Epithelial cell of proximal tubule (primary cell): ENCODE data around the gene SH3BGR. TPM values are rescaled to one million over a fixed set of nuclear protein-coding genes. Genes with fewer than 3 reads are reported as not detected.

Experiments
- DNase-seq: peaks from one replicate; pipeline ENCODE4 v3.0.0-alpha.2; 2011; ENCODE audit warnings: low read depth
- H3K4me3 ChIP-seq: 2 replicates; pipeline ENCODE4 v1.5.1; 2011; ENCODE audit warnings: low read depth, mild to moderate bottlenecking, low read length
- total RNA-seq: library from RNA; depleted of rRNA; stranded (reverse); fragments of >200 nt; gene quantifications from 2 replicates; pipeline ENCODE4 v1.2.3, GENCODE V29; 2015
- TF ChIP-seq, protein P1 (sequence below): conservative IDR thresholded peaks from 2 replicates; pipeline ENCODE4 v1.5.1; 2012; ENCODE audit warnings: low read depth, mild to moderate bottlenecking, low read length

Gene SH3BGR
- total RNA-seq, 1 donor from 2014 or later: 0.63 TPM

- no peak for DNase-seq
- TF ChIP-seq, protein P1, sequence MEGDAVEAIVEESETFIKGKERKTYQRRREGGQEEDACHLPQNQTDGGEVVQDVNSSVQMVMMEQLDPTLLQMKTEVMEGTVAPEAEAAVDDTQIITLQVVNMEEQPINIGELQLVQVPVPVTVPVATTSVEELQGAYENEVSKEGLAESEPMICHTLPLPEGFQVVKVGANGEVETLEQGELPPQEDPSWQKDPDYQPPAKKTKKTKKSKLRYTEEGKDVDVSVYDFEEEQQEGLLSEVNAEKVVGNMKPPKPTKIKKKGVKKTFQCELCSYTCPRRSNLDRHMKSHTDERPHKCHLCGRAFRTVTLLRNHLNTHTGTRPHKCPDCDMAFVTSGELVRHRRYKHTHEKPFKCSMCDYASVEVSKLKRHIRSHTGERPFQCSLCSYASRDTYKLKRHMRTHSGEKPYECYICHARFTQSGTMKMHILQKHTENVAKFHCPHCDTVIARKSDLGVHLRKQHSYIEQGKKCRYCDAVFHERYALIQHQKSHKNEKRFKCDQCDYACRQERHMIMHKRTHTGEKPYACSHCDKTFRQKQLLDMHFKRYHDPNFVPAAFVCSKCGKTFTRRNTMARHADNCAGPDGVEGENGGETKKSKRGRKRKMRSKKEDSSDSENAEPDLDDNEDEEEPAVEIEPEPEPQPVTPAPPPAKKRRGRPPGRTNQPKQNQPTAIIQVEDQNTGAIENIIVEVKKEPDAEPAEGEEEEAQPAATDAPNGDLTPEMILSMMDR: no peak
- no peak overlapping the region for H3K4me3 ChIP-seq
Measured at GRCh38 chr21:39447264-39447663, 4.5 kb upstream of the SH3BGR start.

DNA sequence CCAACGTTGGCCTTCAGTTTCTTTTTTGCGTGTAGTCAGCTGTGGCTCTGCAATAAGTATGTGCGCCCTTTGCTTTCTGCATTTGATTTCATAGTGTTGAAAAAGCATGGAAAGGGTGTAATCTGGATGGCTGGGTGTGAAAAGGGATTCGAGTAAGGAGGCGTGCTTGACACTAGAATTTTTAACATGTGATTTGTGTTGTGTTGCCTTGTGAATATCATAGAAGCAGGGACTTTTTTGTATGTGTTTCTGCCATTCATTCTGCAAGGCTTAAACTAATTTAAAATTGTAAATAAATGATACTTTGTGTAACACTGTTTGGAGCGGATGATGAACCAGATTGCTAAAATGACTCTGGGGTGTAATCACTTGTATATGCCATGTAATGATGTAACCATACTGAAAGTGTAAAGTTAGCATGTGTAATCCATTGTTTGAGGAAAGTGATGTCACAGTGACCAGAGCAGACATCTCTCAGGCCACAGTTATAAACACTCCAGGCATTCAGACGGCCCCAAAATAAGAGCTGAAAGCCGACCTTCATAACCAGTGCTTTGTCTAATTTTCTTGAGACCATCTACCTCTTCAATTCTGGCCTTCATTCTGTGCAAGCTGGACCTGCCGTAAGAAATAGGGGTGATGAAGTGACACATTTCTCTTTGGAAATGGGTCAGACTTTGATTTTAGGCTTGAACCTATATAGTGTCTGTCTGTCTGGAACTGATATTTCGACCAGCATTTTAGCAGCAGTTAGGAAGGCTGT is 618 bp downstream of the SH3BGR start:
- no peak for DNase-seq
- TF ChIP-seq, protein P1: no peak
- no peak overlapping the region for H3K4me3 ChIP-seq

DNA sequence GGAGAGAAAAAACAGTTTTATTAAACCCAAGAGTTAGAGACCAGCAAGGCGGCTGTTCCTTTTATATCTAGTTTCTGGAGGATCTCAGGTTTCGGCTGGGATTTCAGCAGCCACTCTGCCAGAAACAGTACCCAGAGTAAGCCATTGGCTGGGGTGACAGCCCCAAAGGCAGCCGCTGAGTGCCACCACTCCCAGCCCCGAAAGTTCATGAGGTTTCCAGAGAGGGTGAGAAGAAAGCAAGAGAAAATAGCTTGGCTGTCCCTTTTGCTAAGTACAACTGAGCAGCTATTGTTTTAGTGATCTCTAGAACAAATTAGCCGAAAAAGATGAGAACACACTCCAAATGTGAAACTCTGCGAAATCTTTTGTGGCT is 1.2 kb downstream of the SH3BGR start:
- TF ChIP-seq, protein P1: no peak
- no peak for DNase-seq
- H3K4me3 ChIP-seq: no peak overlapping the region

DNA sequence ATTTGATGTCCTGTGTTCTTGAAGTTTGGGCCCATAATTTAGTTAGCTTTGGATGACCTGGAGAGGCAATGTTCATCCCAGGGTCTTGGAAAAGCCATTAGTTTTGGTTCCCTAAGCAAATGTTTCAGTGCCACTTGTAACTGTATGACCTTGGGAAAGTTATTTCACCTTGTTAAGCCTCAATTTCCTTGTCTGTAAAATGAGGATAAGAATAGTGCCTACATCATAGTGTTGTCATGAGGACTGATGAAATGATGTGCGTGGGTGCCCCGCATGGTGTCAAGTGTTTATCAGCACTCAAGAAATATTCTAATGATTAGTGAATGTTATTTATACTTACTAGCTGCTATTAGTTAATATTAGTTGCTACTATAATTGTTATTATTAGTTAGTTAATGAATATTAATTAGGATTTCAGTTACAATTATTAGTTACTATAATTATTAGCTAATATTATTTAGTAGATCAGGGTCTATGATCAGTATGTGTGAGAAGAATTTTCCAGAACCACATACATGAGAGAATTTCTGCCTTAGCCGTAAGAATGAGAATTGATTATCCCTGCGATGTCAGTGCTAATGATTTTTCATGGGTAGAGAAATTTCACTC is 1.9 kb downstream of the SH3BGR start:
- no peak overlapping the region for H3K4me3 ChIP-seq
- DNase-seq: no peak
- TF ChIP-seq, protein P1: no peak

- no peak overlapping the region for H3K4me3 ChIP-seq
- TF ChIP-seq, protein P1: no peak
- no peak for DNase-seq
Measured at GRCh38 chr21:39454949-39455668, 3.3 kb downstream of the SH3BGR start.

GRCh38 chr21:39456665-39457064 is 4.9 kb downstream of the SH3BGR start:
- no peak overlapping the region for H3K4me3 ChIP-seq
- TF ChIP-seq, protein P1: peak; percentile 28
- no peak for DNase-seq

DNA sequence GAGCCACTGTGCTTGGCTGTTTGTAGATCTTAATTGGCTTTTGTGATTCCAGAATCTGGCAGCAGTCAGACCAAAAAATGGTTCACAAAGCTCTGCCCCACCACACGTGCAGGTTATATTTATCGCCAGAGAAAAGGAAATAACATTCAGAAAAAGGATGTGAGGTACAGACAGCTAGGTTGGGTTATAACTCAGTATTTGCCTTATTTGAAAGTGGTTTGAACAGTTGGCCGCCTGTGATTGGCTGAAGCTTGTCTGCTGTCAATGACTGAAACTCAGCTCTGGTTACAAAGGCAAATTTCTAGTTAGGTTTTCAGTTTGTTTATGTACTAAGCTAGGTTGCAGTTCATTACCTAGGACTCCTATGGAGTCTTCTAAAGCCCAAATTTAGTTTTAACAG is 9.6 kb downstream of the SH3BGR start:
- DNase-seq: no peak
- TF ChIP-seq, protein P1: no peak
- H3K4me3 ChIP-seq: no peak overlapping the region
